ENCODE data around the gene FGF22. TPM values are rescaled to one million over a fixed set of nuclear protein-coding genes. Genes with fewer than 3 reads are reported as not detected.
"Not testable (repeated sequence)": the region's sequence is repeated elsewhere in the genome, so short reads cannot be mapped to it uniquely, and the experiment has no call there.

Gene FGF22
- polyA plus RNA-seq (2013, experiment 1 of 2; ENCODE audit: insufficient read length), result not detected
- 0.16 TPM for polyA plus RNA-seq (2013, experiment 2 of 2; ENCODE audit: insufficient read length)

DNA sequence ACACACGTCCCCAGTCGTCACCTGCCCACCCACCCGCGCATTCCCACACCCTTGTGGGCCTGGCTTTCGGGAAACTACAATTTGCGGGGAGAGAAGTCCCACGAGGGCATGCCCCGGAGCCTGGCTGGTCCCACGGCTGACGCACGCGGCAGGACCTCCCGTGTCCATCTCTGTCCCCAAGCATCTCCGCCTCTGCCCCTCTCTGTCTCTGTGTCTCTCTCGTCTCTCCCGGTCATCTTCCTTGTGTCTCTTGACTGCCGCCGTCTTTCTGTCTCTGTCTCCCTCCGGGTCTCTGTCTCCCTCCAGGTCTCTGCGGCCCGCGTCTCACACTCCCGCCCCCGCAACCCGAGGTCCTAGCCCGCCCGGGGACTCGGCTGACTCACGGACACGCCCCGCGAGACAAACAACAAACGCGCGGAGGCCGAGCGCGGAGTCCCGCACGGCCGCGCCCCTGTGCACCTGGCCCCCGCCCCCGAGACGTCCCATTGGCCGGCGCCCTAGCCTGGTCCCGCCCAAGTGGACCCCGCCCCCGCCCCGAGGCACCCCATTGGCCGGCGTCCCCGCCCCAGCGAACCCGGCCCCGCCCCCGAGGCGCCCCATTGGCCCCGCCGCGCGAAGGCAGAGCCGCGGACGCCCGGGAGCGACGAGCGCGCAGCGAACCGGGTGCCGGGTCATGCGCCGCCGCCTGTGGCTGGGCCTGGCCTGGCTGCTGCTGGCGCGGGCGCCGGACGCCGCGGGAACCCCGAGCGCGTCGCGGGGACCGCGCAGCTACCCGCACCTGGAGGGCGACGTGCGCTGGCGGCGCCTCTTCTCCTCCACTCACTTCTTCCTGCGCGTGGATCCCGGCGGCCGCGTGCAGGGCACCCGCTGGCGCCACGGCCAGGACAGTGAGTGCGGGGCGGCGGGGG is at the start of gene FGF22:
TSS of gene FGF22 (plus strand) at position 627 of the 908 bp plus-strand sequence. CDS start at position 674, 47 bp downstream.
- DNase-seq, result peak; percentile 84

- peak; percentile 35 for DNase-seq
Measured at GRCh38 chr19:590396-590745, 49.3 kb upstream of the FGF22 start.

DNA sequence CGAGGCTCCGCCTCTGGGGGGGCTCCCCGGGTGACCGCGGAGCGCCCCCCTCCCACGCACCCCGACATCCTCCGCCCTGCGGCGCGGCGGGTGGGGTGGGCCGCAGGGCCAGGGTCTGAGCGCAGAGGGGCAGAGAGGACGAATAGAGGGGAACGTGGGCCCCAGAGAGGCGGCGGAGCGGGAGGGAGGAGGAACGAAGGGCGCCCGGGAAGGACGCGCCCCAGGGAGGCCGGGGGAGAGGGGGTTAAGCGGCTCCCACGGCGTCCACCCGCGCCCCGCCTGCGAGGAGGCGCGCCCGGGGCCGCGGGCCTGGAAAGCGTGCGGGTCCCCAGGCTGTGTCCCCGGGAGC is 49.0 kb upstream of the FGF22 start:
- DNase-seq, result no peak

- no peak for DNase-seq
Measured at GRCh38 chr19:591099-591958, 48.4 kb upstream of the FGF22 start.

DNA sequence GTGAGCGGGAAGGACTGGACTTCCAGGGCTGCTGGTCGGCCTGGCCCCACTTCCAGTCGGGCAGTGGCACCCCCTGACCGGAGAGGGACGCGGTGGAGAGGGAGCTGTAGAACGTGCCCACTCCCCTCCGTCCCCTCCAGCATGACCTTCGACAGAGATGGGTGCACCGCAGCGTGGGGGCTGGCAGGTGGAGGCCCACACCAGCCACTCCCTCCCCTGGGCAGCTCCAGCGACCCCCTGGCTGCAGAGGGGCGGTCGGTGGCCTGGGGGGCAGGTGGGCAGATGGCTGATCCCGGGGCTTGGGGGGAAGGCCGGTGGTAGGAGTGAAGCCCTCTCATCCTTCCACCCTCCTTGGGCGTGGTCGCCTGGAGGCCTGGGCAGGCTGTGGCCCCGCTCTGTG is 47.6 kb upstream of the FGF22 start:
- DNase-seq, result no peak

- no peak for DNase-seq
Measured at GRCh38 chr19:593055-593454, 46.6 kb upstream of the FGF22 start.

- no peak for DNase-seq
Measured at GRCh38 chr19:593505-593904, 46.2 kb upstream of the FGF22 start.

GRCh38 chr19:594265-594870 is 45.3 kb upstream of the FGF22 start:
- no peak for DNase-seq

DNA sequence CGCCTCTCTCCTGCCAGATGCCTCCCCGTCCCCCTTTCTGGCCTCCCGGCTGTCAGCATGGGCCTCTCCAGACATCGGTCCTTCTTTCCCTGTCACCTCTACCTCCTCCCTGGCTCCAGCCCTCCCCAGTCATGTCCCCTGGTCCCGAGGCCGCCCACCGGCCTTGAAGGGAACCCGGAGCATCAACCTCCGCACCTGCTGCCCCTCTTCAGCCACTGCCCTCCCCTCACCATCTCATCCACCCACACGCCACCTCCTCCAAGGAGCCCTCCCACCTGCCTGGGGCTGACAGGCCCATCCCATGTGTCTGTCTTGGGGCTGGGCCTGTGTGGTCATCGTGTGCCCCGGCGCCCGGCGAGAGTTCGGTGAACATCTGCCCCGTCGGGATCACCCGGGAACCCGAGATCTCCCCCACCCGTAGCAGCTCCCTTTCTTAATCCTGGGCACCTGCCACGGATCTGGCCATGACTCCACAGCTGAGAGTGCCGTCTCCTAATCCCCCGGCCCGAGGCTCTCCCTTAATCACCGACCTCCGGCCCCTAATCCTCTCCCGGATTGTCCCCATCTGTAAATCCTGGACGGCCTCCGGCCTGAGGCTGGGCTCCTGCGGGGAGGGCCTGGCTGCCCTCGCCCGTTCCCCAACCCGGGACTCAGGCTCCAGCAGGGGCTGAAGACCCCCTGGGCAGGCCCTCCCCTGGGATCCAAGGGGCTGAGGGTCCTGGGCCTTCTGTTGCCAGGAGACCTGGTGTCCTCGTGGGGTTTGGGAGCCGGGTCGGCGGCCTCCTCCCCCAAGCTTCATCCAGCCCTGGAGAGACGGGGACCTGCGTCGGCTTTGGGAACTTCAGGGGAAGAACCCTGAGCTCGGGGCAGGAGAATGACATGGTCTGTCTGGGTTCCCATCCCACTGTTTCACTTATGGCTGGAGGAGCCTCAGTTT is 44.1 kb upstream of the FGF22 start:
- DNase-seq, result no peak

DNA sequence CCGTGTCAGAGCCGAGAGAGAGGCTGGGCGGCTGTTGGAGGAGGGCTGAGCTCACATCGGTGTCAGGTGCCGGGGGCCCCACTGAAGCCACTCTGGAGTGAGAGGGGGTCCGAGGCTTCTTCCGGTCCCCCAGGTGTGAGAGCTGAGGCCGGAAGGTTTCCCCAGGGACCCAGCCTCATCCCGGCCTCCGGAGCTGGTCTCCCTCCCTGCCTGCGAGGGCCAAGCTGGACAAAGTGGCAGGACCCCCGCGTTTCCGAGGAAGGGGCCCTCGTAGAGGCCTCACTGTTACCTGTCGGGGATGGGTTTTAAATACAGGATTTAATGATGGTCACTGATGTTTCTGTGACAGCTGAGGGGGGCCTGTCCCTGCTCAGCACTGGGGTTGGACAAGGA is 43.4 kb upstream of the FGF22 start:
- DNase-seq, result no peak

GRCh38 chr19:597406-598315 is 42.0 kb upstream of the FGF22 start:
- DNase-seq, result no peak

- DNase-seq, result no peak
Measured at GRCh38 chr19:601310-601709, 38.4 kb upstream of the FGF22 start.

DNA sequence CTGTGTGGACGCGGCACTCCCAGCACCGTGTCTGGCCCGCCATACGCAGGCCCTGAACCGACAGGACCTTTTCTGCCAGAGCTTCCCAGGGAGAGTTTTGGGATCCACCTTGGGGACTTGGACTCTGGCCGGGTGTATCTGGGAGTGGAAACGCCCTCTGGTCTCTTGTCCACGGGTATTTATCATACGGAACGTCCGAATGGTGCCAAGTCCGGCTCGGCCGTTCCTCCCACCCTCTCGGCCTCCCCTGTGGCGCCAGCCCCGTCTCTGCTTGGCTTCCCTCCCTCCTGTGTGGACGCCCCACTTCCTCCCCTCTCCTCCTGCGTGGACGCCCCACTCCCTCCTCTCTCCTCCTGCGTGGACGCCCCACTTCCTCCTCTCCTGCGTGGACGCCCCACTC is 37.9 kb upstream of the FGF22 start:
- no peak for DNase-seq

DNA sequence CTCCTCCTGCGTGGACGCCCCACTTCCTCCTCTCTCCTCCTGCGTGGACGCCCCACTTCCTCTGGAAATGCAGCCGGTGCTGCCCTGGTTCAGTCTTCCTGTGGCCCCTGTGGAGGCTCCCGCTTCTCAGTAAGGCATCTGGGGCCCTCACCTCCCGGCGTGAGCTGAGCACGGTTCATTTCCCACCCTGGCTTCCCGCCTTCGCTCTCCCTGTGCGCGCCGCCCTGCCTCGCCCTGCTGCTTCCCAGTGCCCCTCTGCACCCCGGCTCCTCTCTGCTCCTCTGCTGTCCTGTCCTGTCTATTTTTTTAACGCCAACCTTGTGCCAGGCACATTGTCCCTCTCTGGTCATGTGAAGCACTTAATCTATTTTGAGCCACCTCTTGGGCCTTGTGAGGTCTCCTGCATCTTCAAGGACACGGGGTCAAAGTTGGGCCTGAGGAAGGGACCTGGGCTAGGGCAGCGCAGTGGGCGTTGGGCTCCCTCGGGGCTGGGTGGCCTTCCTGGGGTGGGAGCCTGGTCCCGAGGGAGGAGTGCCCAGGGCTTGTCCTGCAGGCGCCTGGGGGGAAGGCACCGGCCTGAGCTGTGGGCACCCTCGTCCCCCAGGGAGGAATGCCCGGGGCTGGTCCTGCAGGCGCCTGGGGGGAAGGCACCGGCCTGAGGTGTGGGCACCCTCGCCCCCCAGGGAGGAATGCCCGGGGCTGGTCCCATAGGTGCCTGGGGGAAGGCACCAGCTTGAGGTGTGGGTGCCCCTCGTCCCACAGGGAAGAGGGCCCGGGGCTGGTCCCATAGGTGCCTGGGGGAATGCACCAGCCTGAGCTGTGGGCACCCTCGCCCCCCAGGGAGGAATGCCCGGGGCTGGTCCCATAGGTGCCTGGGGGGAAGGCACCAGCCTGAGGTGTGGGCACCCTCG is 37.0 kb upstream of the FGF22 start:
- DNase-seq, result no peak

DNA sequence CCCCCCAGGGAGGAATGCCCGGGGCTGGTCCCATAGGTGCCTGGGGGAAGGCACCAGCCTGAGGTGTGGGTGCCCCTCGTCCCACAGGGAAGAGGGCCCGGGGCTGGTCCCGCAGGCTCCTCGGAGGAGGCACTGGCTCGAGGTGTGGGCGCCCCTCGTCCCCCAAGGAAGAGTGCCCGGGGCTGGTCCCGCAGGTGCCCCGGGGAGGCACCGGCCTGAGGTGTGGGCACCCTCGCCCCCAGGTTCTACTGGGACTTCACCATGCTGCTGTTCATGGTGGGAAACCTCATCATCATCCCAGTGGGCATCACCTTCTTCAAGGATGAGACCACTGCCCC is 36.4 kb upstream of the FGF22 start:
- not testable (repeated sequence) for DNase-seq

DNA sequence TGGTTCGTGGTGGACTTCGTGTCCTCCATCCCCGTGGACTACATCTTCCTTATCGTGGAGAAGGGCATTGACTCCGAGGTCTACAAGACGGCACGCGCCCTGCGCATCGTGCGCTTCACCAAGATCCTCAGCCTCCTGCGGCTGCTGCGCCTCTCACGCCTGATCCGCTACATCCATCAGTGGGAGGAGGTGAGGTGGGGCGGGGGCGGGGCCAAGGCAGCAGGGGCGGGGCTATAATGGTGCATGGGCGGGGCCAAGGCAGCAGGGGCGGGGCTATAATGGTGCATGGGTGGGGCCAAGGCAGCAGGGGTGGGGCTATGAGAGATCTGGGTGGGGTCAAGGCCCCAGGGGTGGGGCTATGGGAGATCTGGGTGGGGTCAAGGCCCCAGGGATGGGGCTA is 35.9 kb upstream of the FGF22 start:
- not testable (repeated sequence) for DNase-seq

- no peak for DNase-seq
Measured at GRCh38 chr19:604355-604754, 35.3 kb upstream of the FGF22 start.

GRCh38 chr19:605061-605971 is 34.4 kb upstream of the FGF22 start:
- DNase-seq, result not testable (repeated sequence)
